ENCODE results near the gene OLIG3. TPM values are rescaled to one million over a fixed set of nuclear protein-coding genes. Genes with fewer than 3 reads are reported as not detected.

Gene OLIG3
- total and polyA plus RNA-seq, 4 donors: not detected

GRCh38 chr6:137541534-137542063 is 47.4 kb upstream of the OLIG3 start:
- WGBS: 94% methylated on average over 4 of the region's 4 CpGs
- Histone ChIP-seq H3K27me3 (ENCODE audit: control insufficient read depth in 4 of 4, insufficient read depth in 4 of 4, low read length in 3 of 4) (peaks cover 0 to 9% (median 0%) of the 10 kb centered on the region in 4 donors), H3K9me3 (ENCODE audit: control insufficient read depth in 4 of 4, low read length in 3 of 4) (no peaks in the 10 kb centered on the region), H3K4me1 (ENCODE audit: control insufficient read depth in 4 of 4, insufficient read depth in 4 of 4, low read length in 3 of 4) (no peaks in the 10 kb centered on the region), H3K4me3 (ENCODE audit: low read depth in 1 of 3, low read length in 3 of 3) (no peak overlapping the region), H3K27ac (ENCODE audit: low read depth in 1 of 2, low read length in 2 of 2) (no peak overlapping the region), H3K36me3 (ENCODE audit: control insufficient read depth in 4 of 4, insufficient read depth in 3 of 4, low read depth in 1 of 4, low read length in 3 of 4) (no peaks in the 10 kb centered on the region), H3K9ac (ENCODE audit: low read depth in 1 of 2, low read length in 2 of 2) (no peak overlapping the region)
- no peak for DNase-seq (ENCODE audit: low spot score)
- no peak for TF ChIP-seq HNF4A (conservative IDR thresholded peaks at IDR 0.05)
- TF ChIP-seq RAD21 (IDR thresholded peaks at IDR 0.05): no peak
- TF ChIP-seq FOXA2 (IDR thresholded peaks at IDR 0.05): no peak
- TF ChIP-seq RXRA (IDR thresholded peaks at IDR 0.05): no peak
- no peak for TF ChIP-seq GABPA (IDR thresholded peaks at IDR 0.05 in 1 of 2, conservative IDR thresholded peaks at IDR 0.05 in 1 of 2)
- no peak for TF ChIP-seq CTCF (IDR thresholded peaks at IDR 0.05; ENCODE audit: low read depth, low read length, missing input control)
- no peak for TF ChIP-seq JUND (IDR thresholded peaks at IDR 0.05)
- no peak for TF ChIP-seq NR2F2 (IDR thresholded peaks at IDR 0.05)
- TF ChIP-seq SP1 (IDR thresholded peaks at IDR 0.05): no peak
- TF ChIP-seq, protein P1, sequence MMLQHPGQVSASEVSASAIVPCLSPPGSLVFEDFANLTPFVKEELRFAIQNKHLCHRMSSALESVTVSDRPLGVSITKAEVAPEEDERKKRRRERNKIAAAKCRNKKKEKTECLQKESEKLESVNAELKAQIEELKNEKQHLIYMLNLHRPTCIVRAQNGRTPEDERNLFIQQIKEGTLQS (IDR thresholded peaks at IDR 0.05): no peak
- no peak for TF ChIP-seq HNF4G (IDR thresholded peaks at IDR 0.05)
- no peak for TF ChIP-seq EGR1 (IDR thresholded peaks at IDR 0.05; ENCODE audit: low read depth in 2 of 2)
- no peak for TF ChIP-seq TAF1 (conservative IDR thresholded peaks at IDR 0.05)
- TF ChIP-seq, protein P2, sequence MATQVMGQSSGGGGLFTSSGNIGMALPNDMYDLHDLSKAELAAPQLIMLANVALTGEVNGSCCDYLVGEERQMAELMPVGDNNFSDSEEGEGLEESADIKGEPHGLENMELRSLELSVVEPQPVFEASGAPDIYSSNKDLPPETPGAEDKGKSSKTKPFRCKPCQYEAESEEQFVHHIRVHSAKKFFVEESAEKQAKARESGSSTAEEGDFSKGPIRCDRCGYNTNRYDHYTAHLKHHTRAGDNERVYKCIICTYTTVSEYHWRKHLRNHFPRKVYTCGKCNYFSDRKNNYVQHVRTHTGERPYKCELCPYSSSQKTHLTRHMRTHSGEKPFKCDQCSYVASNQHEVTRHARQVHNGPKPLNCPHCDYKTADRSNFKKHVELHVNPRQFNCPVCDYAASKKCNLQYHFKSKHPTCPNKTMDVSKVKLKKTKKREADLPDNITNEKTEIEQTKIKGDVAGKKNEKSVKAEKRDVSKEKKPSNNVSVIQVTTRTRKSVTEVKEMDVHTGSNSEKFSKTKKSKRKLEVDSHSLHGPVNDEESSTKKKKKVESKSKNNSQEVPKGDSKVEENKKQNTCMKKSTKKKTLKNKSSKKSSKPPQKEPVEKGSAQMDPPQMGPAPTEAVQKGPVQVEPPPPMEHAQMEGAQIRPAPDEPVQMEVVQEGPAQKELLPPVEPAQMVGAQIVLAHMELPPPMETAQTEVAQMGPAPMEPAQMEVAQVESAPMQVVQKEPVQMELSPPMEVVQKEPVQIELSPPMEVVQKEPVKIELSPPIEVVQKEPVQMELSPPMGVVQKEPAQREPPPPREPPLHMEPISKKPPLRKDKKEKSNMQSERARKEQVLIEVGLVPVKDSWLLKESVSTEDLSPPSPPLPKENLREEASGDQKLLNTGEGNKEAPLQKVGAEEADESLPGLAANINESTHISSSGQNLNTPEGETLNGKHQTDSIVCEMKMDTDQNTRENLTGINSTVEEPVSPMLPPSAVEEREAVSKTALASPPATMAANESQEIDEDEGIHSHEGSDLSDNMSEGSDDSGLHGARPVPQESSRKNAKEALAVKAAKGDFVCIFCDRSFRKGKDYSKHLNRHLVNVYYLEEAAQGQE (IDR thresholded peaks at IDR 0.05): no peak
- TF ChIP-seq FOXA1 (IDR thresholded peaks at IDR 0.05): no peak

DNA sequence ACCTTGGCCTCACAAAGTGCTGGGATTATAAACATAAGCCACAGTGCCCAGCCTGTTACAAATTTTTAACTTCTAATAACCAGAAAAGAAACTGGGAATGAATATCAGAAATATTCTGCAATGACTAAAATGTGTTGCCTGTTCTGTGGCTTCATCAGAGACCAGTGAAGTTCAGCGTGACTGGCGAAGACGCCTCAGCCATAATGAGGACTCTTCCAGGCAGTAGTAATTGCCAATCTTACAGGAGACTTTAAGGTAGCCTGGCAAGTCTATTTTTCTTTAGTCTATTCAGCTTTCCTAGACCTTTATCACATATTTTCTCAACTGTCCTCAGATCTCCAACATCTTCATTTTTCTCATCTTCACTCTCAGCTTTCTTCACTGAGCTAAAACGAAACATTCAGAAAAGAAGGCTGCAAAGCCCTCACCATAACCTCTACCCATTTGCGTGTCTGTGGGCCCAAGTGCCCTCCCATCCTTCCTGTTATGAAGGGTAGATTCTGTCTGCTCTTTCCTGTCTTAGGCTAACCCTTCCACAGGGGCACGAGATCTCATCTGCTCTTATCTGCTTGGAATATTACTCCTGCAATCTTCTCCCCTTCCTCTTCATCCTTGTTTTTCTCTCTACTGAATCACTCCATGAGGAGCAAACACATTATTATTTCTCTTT is 42.0 kb upstream of the OLIG3 start:
- Histone ChIP-seq H3K9ac (ENCODE audit: low read depth in 1 of 2, low read length in 2 of 2) (no peak overlapping the region), H3K9me3 (ENCODE audit: control insufficient read depth in 4 of 4, low read length in 3 of 4) (no peaks in the 10 kb centered on the region), H3K36me3 (ENCODE audit: control insufficient read depth in 4 of 4, insufficient read depth in 3 of 4, low read depth in 1 of 4, low read length in 3 of 4) (no peaks in the 10 kb centered on the region), H3K27me3 (ENCODE audit: control insufficient read depth in 4 of 4, insufficient read depth in 4 of 4, low read length in 3 of 4) (peaks cover 0 to 10% (median 0%) of the 10 kb centered on the region in 4 donors), H3K4me3 (ENCODE audit: low read depth in 1 of 3, low read length in 3 of 3) (no peak overlapping the region), H3K27ac (ENCODE audit: low read depth in 1 of 2, low read length in 2 of 2) (no peak overlapping the region), H3K4me1 (ENCODE audit: control insufficient read depth in 4 of 4, insufficient read depth in 4 of 4, low read length in 3 of 4) (no peaks in the 10 kb centered on the region)
- DNase-seq (ENCODE audit: low spot score): no peak
- 76% methylated on average over 6 of the region's 6 CpGs for WGBS
- TF ChIP-seq JUND (IDR thresholded peaks at IDR 0.05) (no peak), HNF4G (IDR thresholded peaks at IDR 0.05) (no peak), TAF1 (conservative IDR thresholded peaks at IDR 0.05) (no peak), CTCF (IDR thresholded peaks at IDR 0.05; ENCODE audit: low read depth, low read length, missing input control) (no peak), NR2F2 (IDR thresholded peaks at IDR 0.05) (no peak), SP1 (IDR thresholded peaks at IDR 0.05) (no peak), RXRA (IDR thresholded peaks at IDR 0.05) (no peak), ZBTB33 (IDR thresholded peaks at IDR 0.05) (no peak)
- TF ChIP-seq, protein P3, sequence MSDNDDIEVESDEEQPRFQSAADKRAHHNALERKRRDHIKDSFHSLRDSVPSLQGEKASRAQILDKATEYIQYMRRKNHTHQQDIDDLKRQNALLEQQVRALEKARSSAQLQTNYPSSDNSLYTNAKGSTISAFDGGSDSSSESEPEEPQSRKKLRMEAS (IDR thresholded peaks at IDR 0.05): no peak
- TF ChIP-seq, protein P1 (IDR thresholded peaks at IDR 0.05): no peak
